Neuronal stem cell (in vitro differentiated cells): ENCODE measurements around the gene AIG1.

Experiments
- DNase-seq: peaks from one replicate; pipeline ENCODE4 v3.0.0-alpha.2; 2013; ENCODE audit warnings: low spot score
- H2AFZ ChIP-seq: one replicate; pipeline ENCODE4 v1.6.1; 2013; ENCODE audit warnings: mild to moderate bottlenecking, low read length, inconsistent platforms
- H2AK5ac ChIP-seq: 2 replicates; pipeline ENCODE4 v1.6.1; 2013; ENCODE audit warnings: low read depth, mild to moderate bottlenecking, inconsistent platforms, low read length, moderate library complexity, mixed read lengths
- H2BK120ac ChIP-seq: 2 replicates; pipeline ENCODE4 v1.6.1; 2013; ENCODE audit warnings: low read depth, mild to moderate bottlenecking, inconsistent platforms, low read length, moderate library complexity, mixed read lengths
- H2BK12ac ChIP-seq: one replicate; pipeline ENCODE4 v1.6.1; 2013; ENCODE audit warnings: low read length, inconsistent platforms
- H2BK15ac ChIP-seq: 2 replicates; pipeline ENCODE4 v1.6.1; 2013; ENCODE audit warnings: mild to moderate bottlenecking, low read length, inconsistent platforms, mixed read lengths
- H2BK5ac ChIP-seq: one replicate; pipeline ENCODE4 v1.6.1; 2013; ENCODE audit warnings: inconsistent platforms, mild to moderate bottlenecking, low read length, moderate library complexity
- H3K14ac ChIP-seq: one replicate; pipeline ENCODE4 v1.6.1; 2013; ENCODE audit warnings: low read length, inconsistent platforms
- H3K18ac ChIP-seq: 2 replicates; pipeline ENCODE4 v1.6.1; 2013; ENCODE audit warnings: low read length, inconsistent platforms
- H3K23ac ChIP-seq: 2 replicates; pipeline ENCODE4 v1.6.1; 2013; ENCODE audit warnings: low read depth, mild to moderate bottlenecking, mixed read lengths, low read length, inconsistent platforms; ENCODE audit not compliant: poor library complexity
- H3K27ac ChIP-seq: replicated peaks from 3 replicates; pipeline ENCODE4 v1.5.1; 2013; ENCODE audit warnings: low read length, inconsistent platforms
- H3K27me3 ChIP-seq, 3 experiments: 2 replicates each; pipeline ENCODE4 v1.6.1; 2013; ENCODE audit warnings: low read length in 3 of 3, mild to moderate bottlenecking in 2 of 3, inconsistent platforms in 1 of 3, low read depth in 1 of 3, mixed read lengths in 1 of 3, moderate library complexity in 1 of 3; ENCODE audit not compliant: control insufficient read depth in 3 of 3, insufficient read depth in 3 of 3
- H3K36me3 ChIP-seq, 2 donors: replicated peaks in 1 of 2; 2 replicates each; pipeline ENCODE4 v1.6.1; 2013; ENCODE audit warnings: low read length in 2 of 2; ENCODE audit not compliant: control insufficient read depth in 2 of 2, insufficient read depth in 2 of 2
- H3K4ac ChIP-seq: 2 replicates; pipeline ENCODE4 v1.6.1; 2013; ENCODE audit warnings: inconsistent platforms, mild to moderate bottlenecking, low read length, moderate library complexity
- H3K4me1 ChIP-seq, 2 donors: 1 replicate in 1 of 2; 2 replicates in 1 of 2; pipeline ENCODE4 v1.6.1; 2013; ENCODE audit warnings: low read length in 2 of 2, low read depth in 1 of 2; ENCODE audit not compliant: control insufficient read depth in 2 of 2, insufficient read depth in 1 of 2
- H3K4me2 ChIP-seq: one replicate; pipeline ENCODE4 v1.6.1; 2013; ENCODE audit warnings: mild to moderate bottlenecking, low read length, inconsistent platforms; ENCODE audit not compliant: insufficient read depth, poor library complexity, severe bottlenecking
- H3K4me3 ChIP-seq, 2 donors: 2 replicates each; pipeline ENCODE4 v1.5.1; 2013; ENCODE audit warnings: low read length in 2 of 2, mild to moderate bottlenecking in 2 of 2, inconsistent platforms in 1 of 2, moderate library complexity in 1 of 2
- H3K79me1 ChIP-seq: one replicate; pipeline ENCODE4 v1.6.1; 2013; ENCODE audit warnings: low read depth, mild to moderate bottlenecking, inconsistent platforms, low read length, moderate library complexity
- H3K9ac ChIP-seq: one replicate; pipeline ENCODE4 v1.6.1; 2013; ENCODE audit warnings: mild to moderate bottlenecking, low read depth, low read length, inconsistent platforms; ENCODE audit not compliant: poor library complexity
- H3K9me3 ChIP-seq, 2 donors: replicated peaks in 1 of 2; 2 replicates each; pipeline versions ENCODE3 to v1.6.1; 2013; ENCODE audit warnings: low read length in 2 of 2, mild to moderate bottlenecking in 2 of 2, inconsistent platforms in 1 of 2, low read depth in 1 of 2, mixed read lengths in 1 of 2, moderate library complexity in 1 of 2; ENCODE audit not compliant: control insufficient read depth in 2 of 2, insufficient read depth in 1 of 2
- H4K8ac ChIP-seq: one replicate; pipeline ENCODE4 v1.6.1; 2013; ENCODE audit warnings: low read depth, mild to moderate bottlenecking, inconsistent platforms, low read length, moderate library complexity
- H4K91ac ChIP-seq: one replicate; pipeline ENCODE4 v1.6.1; 2013; ENCODE audit warnings: low read length, low read depth, mild to moderate bottlenecking, inconsistent platforms; ENCODE audit not compliant: poor library complexity
- WGBS, 2 donors: extraction: QIAGEN DNeasy Blood & Tissue Kit; methylation state at CpG; one replicate each; pipeline ENCODE4 v1.1.7; 2013; ENCODE audit warnings: missing lambda C conversion rate in 2 of 2, mixed read lengths in 1 of 2; ENCODE audit not compliant: insufficient read length in 2 of 2, insufficient replicate concordance in 1 of 2; ENCODE audit errors: extremely low coverage in 2 of 2; 5-methylcytosine and 5-hydroxymethylcytosine counted together

Gene AIG1

GRCh38 chr6:143205991-143206390 is 145.3 kb downstream of the AIG1 start:
- no CpG with 5 or more reads among the region's 2 CpGs for WGBS, 2 donors

GRCh38 chr6:143206550-143206949 is 145.9 kb downstream of the AIG1 start:
- no peak overlapping the region for H4K8ac ChIP-seq
- H3K9ac ChIP-seq: no peak overlapping the region
- no peak overlapping the region for H3K18ac ChIP-seq
- no peak overlapping the region for H3K23ac ChIP-seq
- peaks cover 0 to 2% of the 10 kb centered on the region in 2 donors for H3K9me3 ChIP-seq
- no peak overlapping the region for H2AK5ac ChIP-seq
- WGBS, 2 donors: no CpG with 5 or more reads among the region's 1 CpG
- H3K4me3 ChIP-seq: no peak overlapping the region
- H3K14ac ChIP-seq: no peak overlapping the region
- H4K91ac ChIP-seq: no peak overlapping the region
- no peak overlapping the region for H3K4me2 ChIP-seq
- no peak overlapping the region for H2AFZ ChIP-seq
- no peak overlapping the region for H2BK120ac ChIP-seq
- no peaks in the 10 kb centered on the region for H3K36me3 ChIP-seq
- H2BK5ac ChIP-seq: no peak overlapping the region
- H3K79me1 ChIP-seq: no peaks in the 10 kb centered on the region
- H3K4ac ChIP-seq: no peak overlapping the region
- H3K27me3 ChIP-seq: no peaks in the 10 kb centered on the region
- H2BK12ac ChIP-seq: no peak overlapping the region
- no peaks in the 10 kb centered on the region for H3K4me1 ChIP-seq
- H3K27ac ChIP-seq: no peak overlapping the region
- no peak overlapping the region for H2BK15ac ChIP-seq
- no peak for DNase-seq

More at GRCh38 chr6:143205991-143206390, 145.3 kb downstream of the AIG1 start:
- no peak overlapping the region for H3K27ac ChIP-seq
- no peaks in the 10 kb centered on the region for H3K4me1 ChIP-seq
- H3K9me3 ChIP-seq: peaks cover 0 to 2% of the 10 kb centered on the region in 2 donors
- no peak overlapping the region for H2BK5ac ChIP-seq
- H2BK15ac ChIP-seq: no peak overlapping the region
- no peak overlapping the region for H4K8ac ChIP-seq
- H2BK12ac ChIP-seq: no peak overlapping the region
- no peak for DNase-seq
- H3K79me1 ChIP-seq: no peaks in the 10 kb centered on the region
- no peak overlapping the region for H3K4ac ChIP-seq
- no peak overlapping the region for H3K18ac ChIP-seq
- H3K9ac ChIP-seq: no peak overlapping the region
- no peak overlapping the region for H3K14ac ChIP-seq
- H3K4me3 ChIP-seq: no peak overlapping the region
- no peak overlapping the region for H2BK120ac ChIP-seq
- no peaks in the 10 kb centered on the region for H3K36me3 ChIP-seq
- H2AK5ac ChIP-seq: no peak overlapping the region
- no peak overlapping the region for H2AFZ ChIP-seq
- no peak overlapping the region for H3K4me2 ChIP-seq
- H3K23ac ChIP-seq: no peak overlapping the region
- H3K27me3 ChIP-seq: no peaks in the 10 kb centered on the region
- H4K91ac ChIP-seq: no peak overlapping the region

- no peak overlapping the region for H2BK120ac ChIP-seq
- H3K14ac ChIP-seq: no peak overlapping the region
- no peak overlapping the region for H2BK12ac ChIP-seq
- no peaks in the 10 kb centered on the region for H3K79me1 ChIP-seq
- no peak overlapping the region for H3K18ac ChIP-seq
- no CpG with 5 or more reads among the region's 2 CpGs for WGBS, 2 donors
- H3K9me3 ChIP-seq: no peaks in the 10 kb centered on the region
- H3K4me1 ChIP-seq: no peaks in the 10 kb centered on the region
- H4K91ac ChIP-seq: no peak overlapping the region
- H4K8ac ChIP-seq: no peak overlapping the region
- H2BK15ac ChIP-seq: no peak overlapping the region
- no peak overlapping the region for H3K23ac ChIP-seq
- no peak overlapping the region for H3K4me3 ChIP-seq
- H2AK5ac ChIP-seq: no peak overlapping the region
- H3K27me3 ChIP-seq: no peaks in the 10 kb centered on the region
- no peak overlapping the region for H3K4me2 ChIP-seq
- H3K27ac ChIP-seq: no peak overlapping the region
- no peak overlapping the region for H3K9ac ChIP-seq
- DNase-seq: no peak
- H3K4ac ChIP-seq: no peak overlapping the region
- no peak overlapping the region for H2BK5ac ChIP-seq
- no peaks in the 10 kb centered on the region for H3K36me3 ChIP-seq
- H2AFZ ChIP-seq: no peak overlapping the region
Observed at GRCh38 chr6:143210420-143210819, 149.7 kb downstream of the AIG1 start.

- Histone ChIP-seq H2BK120ac (no peak overlapping the region), H4K8ac (no peak overlapping the region), H4K91ac (no peak overlapping the region), H3K18ac (no peak overlapping the region), H3K9ac (no peak overlapping the region), H3K4me3 (no peak overlapping the region), H3K27me3 (no peaks in the 10 kb centered on the region), H3K9me3 (no peaks in the 10 kb centered on the region), H3K4me1 (no peaks in the 10 kb centered on the region), H2BK5ac (no peak overlapping the region), H3K4ac (no peak overlapping the region), H3K36me3 (no peaks in the 10 kb centered on the region), H3K79me1 (no peaks in the 10 kb centered on the region), H3K4me2 (no peak overlapping the region), H3K14ac (no peak overlapping the region), H2AFZ (no peak overlapping the region), H3K27ac (no peak overlapping the region), H3K23ac (no peak overlapping the region), H2AK5ac (no peak overlapping the region), H2BK12ac (no peak overlapping the region), H2BK15ac (no peak overlapping the region)
- DNase-seq: no peak
- WGBS, 2 donors: no CpG with 5 or more reads among the region's 3 CpGs
Observed at GRCh38 chr6:143213859-143214376, 153.2 kb downstream of the AIG1 start.
